ENCODE measurements around the gene ZSWIM6. TPM values are rescaled to one million over a fixed set of nuclear protein-coding genes. Genes with fewer than 3 reads are reported as not detected.
A peak's percentile ranks its signal among the peaks of the same experiment; 100 is the strongest.

The ZSWIM6 gene
- polyA plus RNA-seq, 1 donor from 2014 or later: 0.60 TPM

DNA sequence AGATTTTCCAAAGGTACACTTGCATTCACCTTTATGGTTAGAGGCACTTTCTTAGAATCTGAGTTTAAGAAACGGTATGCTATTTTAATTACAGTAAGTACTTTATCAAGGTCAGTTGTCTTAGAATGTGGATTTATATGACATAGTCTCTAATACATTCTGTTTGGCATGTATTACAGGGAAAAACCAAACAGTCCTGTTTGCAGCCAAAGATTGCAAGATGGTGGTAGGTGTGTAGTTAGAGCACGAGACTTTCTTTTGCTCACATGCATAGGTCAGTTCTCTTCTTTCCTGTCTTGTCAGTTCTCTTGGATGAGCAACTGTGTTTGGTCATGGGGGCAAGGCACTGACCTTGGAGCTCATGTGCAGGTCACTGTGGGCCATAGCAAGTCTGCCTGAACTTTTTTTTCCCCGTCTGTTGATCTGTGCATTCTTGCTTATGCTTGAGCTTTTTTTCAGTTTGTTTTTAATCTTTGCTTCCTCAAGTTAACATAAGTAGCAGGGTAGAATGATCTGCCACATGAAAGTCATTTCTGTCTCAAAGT lies 20.6 kb downstream of the ZSWIM6 start:
- no peaks in the 10 kb centered on the region for H3K9me3 Mint-ChIP-seq
- peaks cover 2% of the 10 kb centered on the region for H3K36me3 Mint-ChIP-seq
- H3K4me3 Mint-ChIP-seq: no peak overlapping the region
- H3K27ac Mint-ChIP-seq: peak overlapping the region in 1 of 3 donors; percentile 32
- peaks cover 23 to 38% (median 37%) of the 10 kb centered on the region in 3 donors for H3K4me1 Mint-ChIP-seq
- H3K27me3 Mint-ChIP-seq: no peaks in the 10 kb centered on the region

GRCh38 chr5:61353293-61353692 lies 21.2 kb downstream of the ZSWIM6 start:
- peak overlapping the region in 1 of 3 donors; percentile 32 for H3K27ac Mint-ChIP-seq
- H3K4me3 Mint-ChIP-seq: no peak overlapping the region
- H3K36me3 Mint-ChIP-seq: peaks cover 2% of the 10 kb centered on the region
- no peaks in the 10 kb centered on the region for H3K27me3 Mint-ChIP-seq
- H3K9me3 Mint-ChIP-seq: peaks cover 1 to 4% (median 2%) of the 10 kb centered on the region in 3 donors
- peaks cover 22 to 38% (median 38%) of the 10 kb centered on the region in 3 donors for H3K4me1 Mint-ChIP-seq

DNA sequence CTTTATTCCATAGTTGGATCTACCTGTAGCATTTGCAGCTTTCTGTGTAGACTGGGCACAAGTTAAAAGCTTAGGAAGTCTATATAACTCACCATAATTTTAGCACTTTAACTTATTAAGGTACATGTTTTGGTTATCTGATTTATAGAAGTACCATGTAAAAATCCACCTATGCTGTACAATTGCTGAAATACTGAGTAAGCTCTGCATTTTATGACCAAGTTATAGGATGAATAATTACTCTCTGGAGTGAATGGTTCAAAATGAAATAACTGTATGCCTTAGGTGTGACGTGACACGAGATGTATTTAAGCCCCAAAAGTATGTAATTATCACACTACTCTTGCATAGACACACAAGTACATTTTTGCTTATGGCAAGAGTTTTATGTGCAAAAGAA lies 22.1 kb downstream of the ZSWIM6 start:
- Mint-ChIP-seq H3K4me3 (no peak overlapping the region), H3K9me3 (peaks cover 1 to 4% (median 2%) of the 10 kb centered on the region in 3 donors), H3K4me1 (peaks cover 19 to 35% (median 32%) of the 10 kb centered on the region in 3 donors), H3K27me3 (no peaks in the 10 kb centered on the region), H3K36me3 (peaks cover 3% of the 10 kb centered on the region), H3K27ac (no peak overlapping the region)

DNA sequence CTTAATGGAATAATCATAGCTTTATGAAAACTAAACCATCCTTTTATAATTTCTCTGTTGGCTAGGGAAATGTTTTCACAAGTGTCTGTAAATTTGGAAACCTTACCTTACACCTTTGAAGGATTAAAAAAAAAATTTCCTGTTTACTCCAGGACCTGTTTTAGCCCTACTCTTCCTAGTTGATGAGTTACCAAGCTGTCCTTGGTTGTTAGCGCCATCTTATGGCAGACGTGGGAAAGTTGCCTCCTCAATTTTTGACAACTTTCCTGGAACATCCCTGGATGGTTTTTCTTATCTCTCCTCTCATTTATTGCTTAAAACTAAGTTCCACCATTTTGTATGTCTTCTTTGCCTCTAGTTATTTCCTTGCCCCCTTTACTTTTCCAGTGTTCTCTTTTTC lies 25.7 kb downstream of the ZSWIM6 start:
- Mint-ChIP-seq H3K27ac (no peak overlapping the region), H3K36me3 (peaks cover 7% of the 10 kb centered on the region), H3K4me1 (peaks cover 12 to 27% (median 22%) of the 10 kb centered on the region in 3 donors), H3K27me3 (no peaks in the 10 kb centered on the region), H3K9me3 (peaks cover 1 to 4% (median 2%) of the 10 kb centered on the region in 3 donors), H3K4me3 (peak overlapping the region in 1 of 4 donors; percentile 50)

DNA sequence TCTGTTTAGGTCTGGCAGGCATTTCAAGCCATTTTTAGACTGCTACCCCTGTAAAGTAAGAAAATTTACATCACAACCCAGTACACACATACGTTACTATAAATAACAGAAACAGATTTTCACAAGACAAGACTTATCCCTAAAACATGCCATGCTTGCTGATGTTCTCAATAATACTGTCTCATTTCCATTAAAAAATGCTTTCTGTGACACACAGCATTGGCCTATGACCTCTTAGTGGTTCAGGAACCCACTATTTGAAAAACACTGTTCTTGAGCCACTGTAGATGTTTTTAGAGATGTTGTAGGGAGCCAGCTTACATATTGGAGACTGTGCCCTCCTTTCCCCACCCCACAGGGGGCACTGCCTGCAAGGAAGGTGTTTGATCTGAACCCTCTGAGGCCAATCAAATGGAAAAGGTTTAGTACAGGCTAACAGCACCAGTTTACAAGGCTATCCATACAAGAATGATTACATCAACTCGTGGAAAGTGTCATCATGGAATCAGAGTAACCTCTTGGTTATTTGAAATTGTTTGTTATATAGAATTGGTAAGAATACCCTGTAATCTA lies 30.8 kb downstream of the ZSWIM6 start:
- Mint-ChIP-seq H3K27ac (no peak overlapping the region), H3K27me3 (no peaks in the 10 kb centered on the region), H3K4me3 (no peak overlapping the region), H3K4me1 (peaks cover 11 to 38% (median 28%) of the 10 kb centered on the region in 3 donors), H3K36me3 (peaks cover 9% of the 10 kb centered on the region), H3K9me3 (peaks cover under 1 to 3% (median 1%) of the 10 kb centered on the region in 3 donors)

- Mint-ChIP-seq H3K4me1 (peaks cover 10 to 36% (median 28%) of the 10 kb centered on the region in 3 donors), H3K4me3 (no peak overlapping the region), H3K27me3 (no peaks in the 10 kb centered on the region), H3K9me3 (no peaks in the 10 kb centered on the region), H3K36me3 (peaks cover 9% of the 10 kb centered on the region), H3K27ac (no peak overlapping the region)
Observed at GRCh38 chr5:61363401-61364114, 31.5 kb downstream of the ZSWIM6 start.

- no peak overlapping the region for H3K27ac Mint-ChIP-seq
- H3K4me1 Mint-ChIP-seq: peaks cover 7 to 19% (median 16%) of the 10 kb centered on the region in 3 donors
- H3K9me3 Mint-ChIP-seq: no peaks in the 10 kb centered on the region
- no peaks in the 10 kb centered on the region for H3K27me3 Mint-ChIP-seq
- peaks cover 6% of the 10 kb centered on the region for H3K36me3 Mint-ChIP-seq
- H3K4me3 Mint-ChIP-seq: no peak overlapping the region
Observed at GRCh38 chr5:61366497-61367240, 34.6 kb downstream of the ZSWIM6 start.

DNA sequence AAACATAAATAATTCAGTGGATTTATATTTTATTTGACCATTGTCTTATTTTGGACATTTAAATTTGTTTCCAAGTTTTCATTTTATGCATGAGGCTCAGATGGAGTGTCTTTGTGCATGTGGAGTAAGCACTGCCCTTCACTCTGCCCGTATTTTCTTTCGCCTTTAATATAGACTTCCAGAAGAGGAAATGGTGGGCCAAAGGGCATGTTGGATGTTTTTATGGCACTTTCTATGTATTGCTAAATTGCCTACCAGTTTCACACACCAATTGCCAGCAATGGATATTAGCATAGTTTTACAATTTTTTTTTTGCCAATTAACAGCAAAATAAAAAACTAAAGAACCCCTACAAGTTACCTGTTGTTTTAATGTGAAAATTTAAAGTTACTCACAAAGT lies 38.4 kb downstream of the ZSWIM6 start:
- peaks cover 7 to 18% (median 13%) of the 10 kb centered on the region in 3 donors for H3K4me1 Mint-ChIP-seq
- H3K9me3 Mint-ChIP-seq: no peaks in the 10 kb centered on the region
- no peaks in the 10 kb centered on the region for H3K27me3 Mint-ChIP-seq
- H3K27ac Mint-ChIP-seq: no peak overlapping the region
- H3K36me3 Mint-ChIP-seq: peaks cover 6% of the 10 kb centered on the region
- H3K4me3 Mint-ChIP-seq: no peak overlapping the region

DNA sequence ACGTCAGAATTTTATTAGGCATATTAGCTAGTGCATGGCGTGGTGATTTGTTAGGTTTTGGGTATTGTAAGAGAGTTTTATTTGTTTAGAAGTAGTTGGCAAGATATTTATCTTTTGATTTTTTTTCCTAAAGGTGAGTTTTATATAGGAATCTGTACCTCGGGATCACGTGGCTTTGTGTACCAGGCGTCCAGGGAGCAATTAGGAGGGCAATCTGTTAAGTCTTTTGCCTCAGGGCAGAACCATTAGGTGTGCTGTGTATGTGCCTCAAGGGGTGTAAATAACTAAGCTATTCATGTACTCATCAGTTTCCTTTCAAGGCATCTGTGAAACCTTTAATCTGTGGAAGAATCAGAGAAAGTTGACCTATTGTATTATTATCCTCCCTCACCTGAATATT lies 39.4 kb downstream of the ZSWIM6 start:
- Mint-ChIP-seq H3K4me3 (no peak overlapping the region), H3K27me3 (no peaks in the 10 kb centered on the region), H3K27ac (no peak overlapping the region)

GRCh38 chr5:61379677-61380076 lies 47.6 kb downstream of the ZSWIM6 start:
- Mint-ChIP-seq H3K36me3 (peaks cover 9% of the 10 kb centered on the region), H3K4me3 (no peak overlapping the region), H3K27me3 (no peaks in the 10 kb centered on the region), H3K9me3 (no peaks in the 10 kb centered on the region), H3K27ac (no peak overlapping the region), H3K4me1 (peaks cover 3 to 9% (median 4%) of the 10 kb centered on the region in 3 donors)

More for the DNA sequence above, 39.4 kb downstream of the ZSWIM6 start:
- Mint-ChIP-seq H3K36me3 (peaks cover 6% of the 10 kb centered on the region), H3K4me1 (peaks cover 6 to 12% (median 11%) of the 10 kb centered on the region in 3 donors), H3K9me3 (no peaks in the 10 kb centered on the region)

DNA sequence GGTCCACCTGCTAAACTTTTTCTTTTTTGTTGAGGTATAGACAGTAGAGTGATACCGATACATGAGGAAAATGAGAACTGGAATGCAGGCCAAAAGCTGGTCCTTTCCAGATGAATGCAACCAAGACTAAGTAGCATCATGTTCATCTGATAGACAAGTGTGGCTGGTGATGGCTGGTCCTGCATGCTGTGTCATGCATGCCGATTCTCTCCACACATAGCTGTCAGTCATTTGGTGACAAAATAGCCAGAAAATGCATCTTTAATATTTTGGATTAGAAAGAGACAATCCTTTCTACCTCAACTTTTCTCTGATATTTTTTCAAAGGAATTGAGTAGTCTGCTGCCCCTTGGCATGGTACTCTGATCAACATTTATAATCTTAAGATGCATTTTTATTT lies 49.9 kb downstream of the ZSWIM6 start:
- Mint-ChIP-seq H3K36me3 (peaks cover 7% of the 10 kb centered on the region), H3K9me3 (no peaks in the 10 kb centered on the region), H3K27ac (no peak overlapping the region), H3K4me1 (peaks cover 7 to 15% (median 7%) of the 10 kb centered on the region in 3 donors), H3K27me3 (no peaks in the 10 kb centered on the region), H3K4me3 (no peak overlapping the region)

GRCh38 chr5:61385627-61386026 lies 53.6 kb downstream of the ZSWIM6 start:
- Mint-ChIP-seq H3K27ac (peak overlapping the region in 1 of 3 donors; percentile 13), H3K36me3 (peaks cover 3% of the 10 kb centered on the region), H3K4me1 (peaks cover 8 to 13% (median 9%) of the 10 kb centered on the region in 3 donors), H3K27me3 (no peaks in the 10 kb centered on the region), H3K9me3 (peaks cover 0 to 2% (median 0%) of the 10 kb centered on the region in 3 donors), H3K4me3 (no peak overlapping the region)

GRCh38 chr5:61386045-61386800 lies 54.2 kb downstream of the ZSWIM6 start:
- H3K9me3 Mint-ChIP-seq: peaks cover 0 to 2% (median 0%) of the 10 kb centered on the region in 3 donors
- H3K4me3 Mint-ChIP-seq: no peak overlapping the region
- H3K27ac Mint-ChIP-seq: no peak overlapping the region
- no peaks in the 10 kb centered on the region for H3K27me3 Mint-ChIP-seq
- peaks cover 3% of the 10 kb centered on the region for H3K36me3 Mint-ChIP-seq
- H3K4me1 Mint-ChIP-seq: peaks cover 8 to 13% (median 9%) of the 10 kb centered on the region in 3 donors

- H3K4me1 Mint-ChIP-seq: peaks cover 7 to 15% (median 10%) of the 10 kb centered on the region in 3 donors
- H3K4me3 Mint-ChIP-seq: no peak overlapping the region
- H3K27ac Mint-ChIP-seq: no peak overlapping the region
- peaks cover 7% of the 10 kb centered on the region for H3K36me3 Mint-ChIP-seq
- H3K9me3 Mint-ChIP-seq: peaks cover 0 to 2% (median 2%) of the 10 kb centered on the region in 3 donors
- no peaks in the 10 kb centered on the region for H3K27me3 Mint-ChIP-seq
Observed at GRCh38 chr5:61389609-61390008, 57.6 kb downstream of the ZSWIM6 start.
